ENCODE results near the gene MARK2.

- TF ChIP-seq CTCF (IDR thresholded peaks at IDR 0.05) = no peak
- TF ChIP-seq POLR2A (IDR thresholded peaks at IDR 0.05) = no peak
These were observed 4.3 kb upstream of the MARK2 start for GRCh38 chr11:63834535-63835157.

Data from heart left ventricle (tissue), 13 donors.